OCI-LY3 (cell line): ENCODE data around the gene SETDB1.

Source experiments
- EZH2phosphoT487 ChIP-seq: fragments of 200-600 bp; shearing (Covaris generic); IDR thresholded peaks from 2 replicates; pipeline ENCODE4 v1.6.1; 2018; ENCODE audit warnings: antibody characterized with exemption, mixed run types, low read depth
- TF ChIP-seq, protein P1 (sequence below): fragments of 200-600, 300-600 bp; sonication (generic); IDR thresholded peaks from 2 replicates; pipeline ENCODE4 v1.5.1; 2014; ENCODE audit warnings: antibody characterized with exemption, low read length, low read depth

DNA sequence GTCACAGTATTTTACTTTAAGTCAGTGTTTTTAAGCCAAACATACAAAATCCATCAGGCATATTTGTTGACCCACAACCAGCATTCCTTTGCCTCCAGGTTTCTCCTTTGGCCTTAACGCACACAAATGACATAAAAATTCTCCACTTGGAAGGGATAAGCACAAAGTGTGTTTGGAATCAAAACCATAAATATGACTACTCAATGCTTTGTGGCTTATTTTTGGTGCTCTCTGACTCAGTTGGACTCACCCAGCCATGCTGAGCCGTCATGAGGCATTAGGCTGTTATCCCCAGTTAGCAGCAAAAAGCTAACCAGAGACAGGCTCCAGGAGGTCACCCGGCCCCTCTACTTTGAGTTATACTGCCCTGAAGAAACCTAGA lies 83.0 kb downstream of the SETDB1 start:
- TF ChIP-seq, protein P1, sequence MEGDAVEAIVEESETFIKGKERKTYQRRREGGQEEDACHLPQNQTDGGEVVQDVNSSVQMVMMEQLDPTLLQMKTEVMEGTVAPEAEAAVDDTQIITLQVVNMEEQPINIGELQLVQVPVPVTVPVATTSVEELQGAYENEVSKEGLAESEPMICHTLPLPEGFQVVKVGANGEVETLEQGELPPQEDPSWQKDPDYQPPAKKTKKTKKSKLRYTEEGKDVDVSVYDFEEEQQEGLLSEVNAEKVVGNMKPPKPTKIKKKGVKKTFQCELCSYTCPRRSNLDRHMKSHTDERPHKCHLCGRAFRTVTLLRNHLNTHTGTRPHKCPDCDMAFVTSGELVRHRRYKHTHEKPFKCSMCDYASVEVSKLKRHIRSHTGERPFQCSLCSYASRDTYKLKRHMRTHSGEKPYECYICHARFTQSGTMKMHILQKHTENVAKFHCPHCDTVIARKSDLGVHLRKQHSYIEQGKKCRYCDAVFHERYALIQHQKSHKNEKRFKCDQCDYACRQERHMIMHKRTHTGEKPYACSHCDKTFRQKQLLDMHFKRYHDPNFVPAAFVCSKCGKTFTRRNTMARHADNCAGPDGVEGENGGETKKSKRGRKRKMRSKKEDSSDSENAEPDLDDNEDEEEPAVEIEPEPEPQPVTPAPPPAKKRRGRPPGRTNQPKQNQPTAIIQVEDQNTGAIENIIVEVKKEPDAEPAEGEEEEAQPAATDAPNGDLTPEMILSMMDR, result no peak
- no peak for TF ChIP-seq EZH2phosphoT487
